WTC11 (cell line): ENCODE data around the gene VSTM2B. TPM values are rescaled to one million over a fixed set of nuclear protein-coding genes. Genes with fewer than 3 reads are reported as not detected.

Source experiments
- ATAC-seq: fragments of 200-7000 bp; cut with Tn5 transposase; 2 replicates; pipeline ENCODE4 v1.10.0; 2021; ENCODE audit warnings: mild to moderate bottlenecking, moderate library complexity
- CTCF ChIA-PET: fragments of 300-600 bp; sonication (Branson Sonifier 250); formaldehyde crosslinking; loops from one replicate; lab custom pipeline; 2021; ENCODE audit warnings: antibody characterized with exemption; lab: Charles Lee
- POLR2A ChIA-PET: fragments of 350-600 bp; sonication (Branson Sonifier 250); formaldehyde crosslinking; loops from one replicate; lab custom pipeline; 2021; ENCODE audit warnings: antibody characterized with exemption; lab: Charles Lee
- DNase-seq: peaks from one replicate; pipeline ENCODE4 v3.0.0; 2021; ENCODE audit warnings: low spot score
- H3K27ac Mint-ChIP-seq: 2 replicates; pipeline ENCODE4 v1.8.0; 2021; ENCODE audit warnings: mixed read lengths
- H3K27me3 Mint-ChIP-seq: 2 replicates; pipeline ENCODE4 v1.8.0; 2021; ENCODE audit warnings: low read depth, mild to moderate bottlenecking, moderate library complexity, mixed read lengths
- H3K36me3 Mint-ChIP-seq: 2 replicates; pipeline ENCODE4 v1.8.0; 2021; ENCODE audit warnings: mixed read lengths
- H3K4me1 Mint-ChIP-seq: 2 replicates; pipeline ENCODE4 v1.8.0; 2022; ENCODE audit warnings: mixed read lengths
- H3K4me3 Mint-ChIP-seq: 2 replicates; pipeline ENCODE4 v1.8.0; 2021; ENCODE audit warnings: mild to moderate bottlenecking, moderate library complexity, mixed read lengths
- H3K9me3 Mint-ChIP-seq: 2 replicates; pipeline ENCODE4 v1.8.0; 2021; ENCODE audit warnings: mixed read lengths
- ATF1 ChIP-seq: sonication (generic); formaldehyde crosslinking; IDR thresholded peaks from 2 replicates; pipeline ENCODE4 v1.8.1; 2023; ENCODE audit warnings: mild to moderate bottlenecking, moderate library complexity, missing genetic modification reagents
- CBFB ChIP-seq: sonication (generic); formaldehyde crosslinking; IDR thresholded peaks from 2 replicates; pipeline ENCODE4 v1.8.1; 2022; ENCODE audit warnings: mild to moderate bottlenecking, low read depth, missing genetic modification reagents
- CDX4 ChIP-seq: fragments of 250-450 bp; sonication (Bioruptor Pico); IDR thresholded peaks from 2 replicates; pipeline ENCODE4 v1.9.0; 2021; ENCODE audit warnings: moderate library complexity, mild to moderate bottlenecking, inconsistent platforms, borderline replicate concordance
- GABPB1 ChIP-seq: sonication (generic); formaldehyde crosslinking; IDR thresholded peaks from 2 replicates; pipeline ENCODE4 v1.8.1; 2023; ENCODE audit warnings: mild to moderate bottlenecking, missing genetic modification reagents
- KAT7 ChIP-seq: sonication (generic); formaldehyde crosslinking; IDR thresholded peaks from 2 replicates; pipeline ENCODE4 v1.8.1; 2023; ENCODE audit warnings: missing genetic modification reagents, mild to moderate bottlenecking, borderline replicate concordance
- MXD4 ChIP-seq: fragments of 250-450 bp; sonication (Bioruptor Pico); IDR thresholded peaks from 2 replicates; pipeline ENCODE4 v1.8.0; 2021; ENCODE audit warnings: mild to moderate bottlenecking, moderate library complexity, borderline replicate concordance
- MYBL2 ChIP-seq: sonication (generic); formaldehyde crosslinking; IDR thresholded peaks from 2 replicates; pipeline ENCODE4 v1.8.1; 2023; ENCODE audit warnings: mild to moderate bottlenecking, moderate library complexity, missing genetic modification reagents
- NFATC4 ChIP-seq: fragments of 250-450 bp; sonication (Bioruptor Pico); IDR thresholded peaks from 2 replicates; pipeline ENCODE4 v1.9.0; 2021; ENCODE audit warnings: mild to moderate bottlenecking
- NR2C2 ChIP-seq: sonication (generic); formaldehyde crosslinking; IDR thresholded peaks from 2 replicates; pipeline ENCODE4 v1.8.0; 2022; ENCODE audit warnings: mild to moderate bottlenecking, missing genetic modification reagents
- OVOL2 ChIP-seq: fragments of 250-450 bp; sonication (Bioruptor Pico); IDR thresholded peaks from 2 replicates; pipeline ENCODE4 v1.9.0; 2021; ENCODE audit warnings: mild to moderate bottlenecking, borderline replicate concordance
- RELA ChIP-seq: sonication (generic); formaldehyde crosslinking; IDR thresholded peaks from 2 replicates; pipeline ENCODE4 v1.8.1; 2022; ENCODE audit warnings: missing genetic modification reagents, mild to moderate bottlenecking, borderline replicate concordance
- TEAD1 ChIP-seq: sonication (generic); formaldehyde crosslinking; IDR thresholded peaks from 2 replicates; pipeline ENCODE4 v1.8.0; 2022; ENCODE audit warnings: mild to moderate bottlenecking, missing genetic modification reagents
- TEAD4 ChIP-seq: sonication (generic); formaldehyde crosslinking; IDR thresholded peaks from 2 replicates; pipeline ENCODE4 v1.8.0; 2022; ENCODE audit warnings: mild to moderate bottlenecking, missing genetic modification reagents
- TP53 ChIP-seq: sonication (generic); formaldehyde crosslinking; IDR thresholded peaks from 2 replicates; pipeline ENCODE4 v1.8.1; 2023; ENCODE audit warnings: mild to moderate bottlenecking, missing genetic modification reagents
- ZBTB21 ChIP-seq: sonication (generic); formaldehyde crosslinking; IDR thresholded peaks from 2 replicates; pipeline ENCODE4 v1.8.1; 2023; ENCODE audit warnings: mild to moderate bottlenecking, missing genetic modification reagents, borderline replicate concordance
- ZNF423 ChIP-seq: fragments of 250-450 bp; sonication (Bioruptor Pico); IDR thresholded peaks from 2 replicates; pipeline ENCODE4 v2.1.2; 2022; ENCODE audit warnings: mild to moderate bottlenecking, moderate library complexity
- ZNF532 ChIP-seq: fragments of 250-450 bp; sonication (Bioruptor Pico); IDR thresholded peaks from 2 replicates; pipeline ENCODE4 v1.9.0; 2021; ENCODE audit warnings: mild to moderate bottlenecking, borderline replicate concordance
- total RNA-seq: library from RNA; stranded (reverse); gene quantifications from 3 replicates; pipeline ENCODE4 v1.2.3, GENCODE V29; 2021

The VSTM2B gene
- total RNA-seq, 1 experiment from 2014 or later: 3.2 TPM

GRCh38 chr19:29581398-29581797 lies 55.6 kb downstream of the VSTM2B start (continued):
- TF ChIP-seq ZNF532 (CRISPR knock-in tag): no peak
- TF ChIP-seq KAT7 (CRISPR knock-in tag): no peak

- POLR2A ChIA-PET: interaction anchor here (0.9 kb wide), 1 partner anchor 10 kb away, joined by 3 read pairs; no protein-coding TSS in a partner anchor
- Mint-ChIP-seq H3K9me3 (0 out of 2 replicates have a peak, but pooled peaks cover 3% of the 10 kb centered on the region), H3K4me1 (no peaks in the 10 kb centered on the region), H3K27me3 (peaks cover 12% of the 10 kb centered on the region), H3K36me3 (no peaks in the 10 kb centered on the region), H3K27ac (no peak overlapping the region)
- CTCF ChIA-PET: interaction anchor here (0.6 to 1.1 kb wide), 3 partner anchors 13 to 60 kb away, joined by 3 read pairs; no protein-coding TSS in a partner anchor
- no peak for DNase-seq
- TF ChIP-seq CDX4 (CRISPR knock-in tag): no peak
- no peak for TF ChIP-seq TEAD1 (CRISPR knock-in tag)
- no peak for TF ChIP-seq TEAD4 (CRISPR knock-in tag)
- TF ChIP-seq MXD4 (CRISPR knock-in tag): no peak
- TF ChIP-seq ZNF423 (CRISPR knock-in tag): no peak
- TF ChIP-seq GABPB1: no peak
- no peak for TF ChIP-seq ATF1
- TF ChIP-seq, all 79 proteins: peak for 0
- no peak for ATAC-seq
- H3K4me3 Mint-ChIP-seq: no peak overlapping the region
These were observed 57.6 kb downstream of the VSTM2B start for GRCh38 chr19:29583196-29583999.

- TF ChIP-seq OVOL2 (CRISPR knock-in tag): no peak
- no peak for TF ChIP-seq TEAD1 (CRISPR knock-in tag)
- no peak for TF ChIP-seq GABPB1
- TF ChIP-seq TP53 (CRISPR knock-in tag): no peak
- TF ChIP-seq, all 79 proteins: peak for 0
- ChIA-PET POLR2A (no interaction called here), CTCF (interaction anchor here (0.6 to 1.3 kb wide), 2 partner anchors 58 to 1279 kb away, joined by 3 to 5 read pairs; no protein-coding TSS in a partner anchor)
- Mint-ChIP-seq H3K4me3 (no peak overlapping the region), H3K36me3 (no peaks in the 10 kb centered on the region), H3K4me1 (no peaks in the 10 kb centered on the region), H3K9me3 (peaks cover 14% of the 10 kb centered on the region), H3K27ac (no peak overlapping the region), H3K27me3 (peaks cover 16% of the 10 kb centered on the region)
- DNase-seq: no peak
- ATAC-seq: no peak
These were observed 60.6 kb downstream of the VSTM2B start for GRCh38 chr19:29586401-29586800.

- H3K4me3 Mint-ChIP-seq: no peak overlapping the region
- H3K9me3 Mint-ChIP-seq: peaks cover 14% of the 10 kb centered on the region
- peaks cover 16% of the 10 kb centered on the region for H3K27me3 Mint-ChIP-seq
- no peak overlapping the region for H3K27ac Mint-ChIP-seq
- no peak for ATAC-seq
- H3K36me3 Mint-ChIP-seq: no peaks in the 10 kb centered on the region
- H3K4me1 Mint-ChIP-seq: no peaks in the 10 kb centered on the region
- DNase-seq: no peak
- ChIA-PET POLR2A (no interaction called here), CTCF (interaction anchor here (0.6 to 1.3 kb wide), 2 partner anchors 59 to 1280 kb away, joined by 3 to 5 read pairs; no protein-coding TSS in a partner anchor)
- TF ChIP-seq RELA (CRISPR knock-in tag) (no peak), MYBL2 (CRISPR knock-in tag) (no peak), NFATC4 (CRISPR knock-in tag) (no peak), NR2C2 (CRISPR knock-in tag) (no peak), ZBTB21 (CRISPR knock-in tag) (no peak), CBFB (CRISPR knock-in tag) (no peak), KAT7 (CRISPR knock-in tag) (no peak)
These were observed 61.3 kb downstream of the VSTM2B start for GRCh38 chr19:29587059-29587458.
